Small intestine (tissue), 16 donors: ENCODE measurements around the gene DEPDC1. TPM values are rescaled to one million over a fixed set of nuclear protein-coding genes. Genes with fewer than 3 reads are reported as not detected.

Experiments
- DNase-seq, 2 donors: peaks; one replicate each; pipeline versions ENCODE4 v3.0.0 to v3.0.0-alpha.2; 2013
- FAIRE-seq: peaks from 2 replicates; lab custom pipeline; 2012; peaks lifted over from hg19 to GRCh38; lab: Jason Lieb, UNC
- H3K27ac ChIP-seq, 3 donors: one replicate each; pipeline ENCODE4 v1.5.1; 2013; ENCODE audit warnings: low read length in 2 of 3, mild to moderate bottlenecking in 2 of 3, control low read depth in 1 of 3, inconsistent platforms in 1 of 3, low read depth in 1 of 3, moderate library complexity in 1 of 3
- H3K27me3 ChIP-seq, 3 donors: one replicate each; pipeline ENCODE4 v1.6.1; 2013; ENCODE audit warnings: low read length in 3 of 3, inconsistent platforms in 1 of 3; ENCODE audit not compliant: control insufficient read depth in 3 of 3, insufficient read depth in 3 of 3
- H3K36me3 ChIP-seq, 3 donors: one replicate each; pipeline ENCODE4 v1.6.1; 2013; ENCODE audit warnings: low read length in 3 of 3, inconsistent platforms in 1 of 3, low read depth in 1 of 3, mild to moderate bottlenecking in 1 of 3, moderate library complexity in 1 of 3; ENCODE audit not compliant: control insufficient read depth in 3 of 3, insufficient read depth in 2 of 3
- H3K4me1 ChIP-seq, 3 donors: one replicate each; pipeline ENCODE4 v1.6.1; 2013; ENCODE audit warnings: low read length in 2 of 3, inconsistent platforms in 1 of 3, low read depth in 1 of 3, mild to moderate bottlenecking in 1 of 3, moderate library complexity in 1 of 3; ENCODE audit not compliant: control insufficient read depth in 3 of 3, insufficient read depth in 2 of 3
- H3K4me3 ChIP-seq, 3 donors: one replicate each; pipeline ENCODE4 v1.5.1; 2013; ENCODE audit warnings: low read length in 3 of 3, control low read depth in 1 of 3, inconsistent platforms in 1 of 3, low read depth in 1 of 3, mild to moderate bottlenecking in 1 of 3, moderate library complexity in 1 of 3
- H3K9me3 ChIP-seq, 2 donors: one replicate each; pipeline ENCODE4 v1.6.1; 2013; ENCODE audit warnings: low read depth in 1 of 2, low read length in 1 of 2; ENCODE audit not compliant: control insufficient read depth in 2 of 2, insufficient read depth in 1 of 2
- WGBS, 3 donors: extraction: QIAGEN DNeasy Blood & Tissue Kit; methylation state at CpG; one replicate each; pipeline ENCODE4 v1.1.7; 2013; 5-methylcytosine and 5-hydroxymethylcytosine counted together
- long read RNA-seq, 10 donors: transcript quantifications; one replicate each; lab custom pipeline, GENCODE V29; 2026
- polyA plus RNA-seq, 4 donors: library from polyadenylated mRNA; stranded (reverse) in 3 of 4; unstranded in 1 of 4; fragments of 200-250 nt in 3 of 4; fragments of 120-200 nt in 1 of 4; gene quantifications; one replicate each; pipeline versions ENCODE4 v1.2.1 to v1.2.3, GENCODE V29; 2013
- donor health status: healthy with polysubstance abuse.
- donor health status: control.
- donor health status: control.
- donor health status: Bipolar disorder and iron deficiency.
- donor health status: healthy.

Gene DEPDC1
- polyA plus RNA-seq: 1 to 10 TPM in 2 of 4 donors, under 1 TPM in 2; 0.27 to 7.4 (median 3.8) TPM
- long read RNA-seq, donor 1: 0 reads
- long read RNA-seq, donor 2: 0 reads
- long read RNA-seq, donor 3: 0 reads
- long read RNA-seq, donor 4: 0 reads
- long read RNA-seq, donor 5: 0 reads
- long read RNA-seq, donor 6, full-length matches to known transcripts: 1 of 1 reads
- long read RNA-seq, donor 6, partial matches to known transcripts: 0 of 1 reads
- long read RNA-seq, donor 6, other reads (novel, unspliced or antisense): 0 of 1 reads
- long read RNA-seq, donor 7: 0 reads
- long read RNA-seq, donor 8: 0 reads
- long read RNA-seq, donor 9: 0 reads
- long read RNA-seq, donor 10: 0 reads

- H3K27ac ChIP-seq: peak within 1 kb of the TSS in 1 of 3 donors; percentile 42
- H3K36me3 ChIP-seq: peaks cover 0 to 4% (median 0%) of the 10 kb centered on the region in 3 donors
- FAIRE-seq (no peak), DNase-seq (peak; percentile 88 to 97)
- peak within 1 kb of the TSS; percentile 48 to 65 (median 65) for H3K4me3 ChIP-seq
- peaks cover 0 to 13% (median 3%) of the 10 kb centered on the region in 3 donors for H3K4me1 ChIP-seq
- no peaks in the 10 kb centered on the region for H3K27me3 ChIP-seq
- WGBS, 3 donors: 0 to 1% (median 0%) methylated on average over 61 to 64 of the region's 64 CpGs
- H3K9me3 ChIP-seq: no peaks in the 10 kb centered on the region
These were observed at the start of gene DEPDC1 for GRCh38 chr1:68496680-68497357. DEPDC1 (minus strand) TSS chr1:68497082; CDS start chr1:68496999, 83 bp downstream.

GRCh38 chr1:68544651-68545050 is 47.8 kb upstream of the DEPDC1 start:
- Histone ChIP-seq H3K27ac (no peak overlapping the region), H3K36me3 (no peaks in the 10 kb centered on the region), H3K4me3 (no peak overlapping the region), H3K27me3 (no peaks in the 10 kb centered on the region), H3K9me3 (peaks cover 0 to 3% of the 10 kb centered on the region in 2 donors), H3K4me1 (no peaks in the 10 kb centered on the region)
- no peak for DNase-seq
- FAIRE-seq: no peak
- WGBS, 3 donors: 64 to 82% (median 69%) methylated on average over 4 of the region's 4 CpGs

GRCh38 chr1:68542586-68542985 is 45.7 kb upstream of the DEPDC1 start:
- H3K27ac ChIP-seq: no peak overlapping the region
- DNase-seq (no peak), FAIRE-seq (no peak)
- H3K36me3 ChIP-seq: no peaks in the 10 kb centered on the region
- H3K27me3 ChIP-seq: no peaks in the 10 kb centered on the region
- no peaks in the 10 kb centered on the region for H3K4me1 ChIP-seq
- no peak overlapping the region for H3K4me3 ChIP-seq
- H3K9me3 ChIP-seq: no peaks in the 10 kb centered on the region

GRCh38 chr1:68538941-68539340 is 42.1 kb upstream of the DEPDC1 start:
- FAIRE-seq (no peak), DNase-seq (no peak)
- Histone ChIP-seq H3K4me1 (no peaks in the 10 kb centered on the region), H3K4me3 (no peak overlapping the region), H3K9me3 (no peaks in the 10 kb centered on the region), H3K27me3 (no peaks in the 10 kb centered on the region), H3K36me3 (no peaks in the 10 kb centered on the region), H3K27ac (no peak overlapping the region)

- Histone ChIP-seq H3K36me3 (no peaks in the 10 kb centered on the region), H3K27ac (no peak overlapping the region), H3K4me3 (no peak overlapping the region), H3K4me1 (no peaks in the 10 kb centered on the region), H3K27me3 (no peaks in the 10 kb centered on the region), H3K9me3 (no peaks in the 10 kb centered on the region)
- FAIRE-seq (no peak), DNase-seq (no peak)
- 81 to 90% (median 82%) methylated on average over 3 of the region's 3 CpGs for WGBS, 3 donors
These were observed 31.4 kb upstream of the DEPDC1 start for GRCh38 chr1:68528243-68528642.

GRCh38 chr1:68525781-68526180 is 28.9 kb upstream of the DEPDC1 start:
- no peak overlapping the region for H3K4me3 ChIP-seq
- H3K4me1 ChIP-seq: no peaks in the 10 kb centered on the region
- no peak overlapping the region for H3K27ac ChIP-seq
- H3K36me3 ChIP-seq: no peaks in the 10 kb centered on the region
- FAIRE-seq (no peak), DNase-seq (no peak)
- H3K27me3 ChIP-seq: no peaks in the 10 kb centered on the region
- 83 to 90% (median 87%) methylated on average over 2 of the region's 2 CpGs for WGBS, 3 donors
- no peaks in the 10 kb centered on the region for H3K9me3 ChIP-seq

GRCh38 chr1:68521286-68521685 is 24.4 kb upstream of the DEPDC1 start:
- Histone ChIP-seq H3K9me3 (no peaks in the 10 kb centered on the region), H3K4me1 (no peaks in the 10 kb centered on the region), H3K27me3 (no peaks in the 10 kb centered on the region), H3K4me3 (no peak overlapping the region), H3K27ac (no peak overlapping the region), H3K36me3 (no peaks in the 10 kb centered on the region)
- FAIRE-seq (no peak), DNase-seq (no peak)

GRCh38 chr1:68516066-68516465 is 19.2 kb upstream of the DEPDC1 start:
- Histone ChIP-seq H3K4me1 (no peaks in the 10 kb centered on the region), H3K27ac (no peak overlapping the region), H3K36me3 (no peaks in the 10 kb centered on the region), H3K9me3 (peaks cover 0 to 3% of the 10 kb centered on the region in 2 donors), H3K4me3 (no peak overlapping the region), H3K27me3 (no peaks in the 10 kb centered on the region)
- FAIRE-seq (no peak), DNase-seq (no peak)
- WGBS, 3 donors: 57 to 69% (median 63%) methylated on average over 2 of the region's 2 CpGs
